GM04503 (cell line): ENCODE results near the gene DSCAML1.

Experiments
- DNase-seq: peaks from one replicate; pipeline ENCODE4 v3.0.0-alpha.2; 2012; ENCODE audit warnings: low read depth

Gene DSCAML1

DNA sequence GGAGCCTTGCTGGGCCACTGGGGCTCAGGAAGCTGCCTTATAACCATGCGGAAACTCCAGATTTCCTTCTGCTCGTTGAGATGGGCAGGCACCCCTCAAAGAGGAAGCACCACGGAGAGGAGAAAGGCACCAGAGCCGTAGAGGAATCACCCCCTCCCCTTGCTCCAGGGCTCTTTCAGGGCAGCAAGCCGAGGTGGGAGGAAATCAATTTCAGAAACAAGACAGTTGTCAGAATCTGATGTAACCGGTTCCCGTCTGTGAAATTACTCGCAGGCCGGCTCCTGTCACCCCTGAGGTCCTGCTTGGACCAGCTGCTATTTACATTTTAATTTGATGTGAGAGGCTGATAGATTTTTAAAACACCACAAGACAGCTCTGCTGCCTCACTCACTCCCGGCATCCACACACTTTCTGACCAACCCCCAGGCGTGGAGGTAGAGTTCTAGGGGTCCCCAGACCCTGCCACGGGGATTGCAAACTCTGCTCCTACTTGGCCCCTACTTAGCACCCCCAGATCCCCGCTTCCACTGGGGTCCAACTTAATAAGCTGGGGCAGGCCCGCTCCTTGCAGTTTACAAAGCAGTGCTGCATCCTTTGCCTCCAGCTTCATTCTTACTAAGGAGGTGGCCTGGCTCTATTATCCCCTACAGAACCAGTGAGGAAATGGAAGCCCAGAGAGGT lies 306.9 kb downstream of the DSCAML1 start:
- no peak for DNase-seq

DNA sequence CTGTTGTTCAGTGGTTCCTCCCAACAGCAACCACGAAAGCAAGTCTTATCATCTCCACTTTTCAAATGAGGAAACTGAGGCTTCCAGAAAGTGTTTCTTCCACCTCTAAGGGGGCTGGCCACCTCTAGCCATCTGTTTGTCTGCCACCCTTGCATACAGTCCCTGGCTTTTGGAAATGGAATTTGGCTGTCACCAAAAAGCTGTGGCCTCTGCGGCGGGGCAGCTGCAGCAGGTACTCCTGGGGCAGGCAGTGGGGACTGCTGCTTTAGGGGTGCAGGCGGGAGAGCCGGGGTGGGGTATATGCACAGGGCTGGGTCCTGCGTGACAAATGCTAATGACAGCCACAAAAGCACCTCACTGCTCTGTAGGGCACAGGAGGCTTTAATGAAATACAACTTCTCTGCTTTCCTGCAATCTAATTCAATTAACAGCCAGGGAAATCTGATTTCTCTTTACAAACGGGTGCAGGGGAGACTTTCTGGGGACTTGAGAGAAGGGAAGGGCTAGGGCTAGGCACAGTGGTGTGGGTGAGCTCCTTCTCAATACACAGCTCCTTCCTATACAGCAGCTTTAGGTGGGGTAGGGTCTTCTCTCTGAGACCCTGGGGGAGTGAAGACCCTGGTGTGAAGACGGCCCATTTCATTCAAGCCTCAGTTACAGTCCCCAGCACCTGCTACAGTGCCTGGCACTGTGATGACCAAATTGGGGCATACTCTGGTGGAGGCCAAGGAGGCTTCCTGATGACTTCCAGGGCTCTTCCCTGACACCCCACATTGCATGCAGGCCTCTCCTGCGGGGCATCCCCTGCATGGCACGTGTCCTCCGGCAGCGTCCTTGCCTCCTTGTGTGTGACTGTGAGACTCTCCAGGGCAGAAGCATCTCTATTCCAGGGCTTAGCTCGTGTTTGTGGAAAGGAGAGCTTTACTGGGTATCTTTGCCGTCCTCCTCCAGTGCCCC lies 307.7 kb downstream of the DSCAML1 start:
- no peak for DNase-seq

- no peak for DNase-seq
Observed at GRCh38 chr11:117486059-117486458, 311.0 kb downstream of the DSCAML1 start.

GRCh38 chr11:117484156-117484555 lies 312.9 kb downstream of the DSCAML1 start:
- DNase-seq = no peak

- DNase-seq = no peak
Observed at GRCh38 chr11:117483372-117483771, 313.6 kb downstream of the DSCAML1 start.

GRCh38 chr11:117482881-117483280 lies 314.1 kb downstream of the DSCAML1 start:
- no peak for DNase-seq

DNA sequence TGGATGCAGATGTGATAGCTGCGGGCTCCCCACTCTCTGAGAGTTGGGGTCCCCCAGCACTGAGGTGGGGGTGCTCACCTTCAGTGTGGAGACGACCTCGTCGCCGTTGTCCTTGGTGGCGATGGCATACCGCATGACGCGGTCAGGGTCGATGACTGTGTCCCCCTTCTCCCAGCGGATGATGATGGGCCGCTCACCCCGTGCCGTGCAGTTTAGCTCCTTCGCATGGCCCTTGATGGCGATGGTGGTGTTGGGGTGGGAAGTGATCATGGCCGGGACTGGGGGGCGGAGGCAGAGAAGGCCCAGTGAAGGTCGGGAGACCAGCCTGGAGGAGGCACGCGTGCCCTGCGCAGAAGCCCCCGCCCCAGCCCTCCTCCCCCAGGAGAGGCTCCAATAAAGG lies 315.1 kb downstream of the DSCAML1 start:
- no peak for DNase-seq

DNA sequence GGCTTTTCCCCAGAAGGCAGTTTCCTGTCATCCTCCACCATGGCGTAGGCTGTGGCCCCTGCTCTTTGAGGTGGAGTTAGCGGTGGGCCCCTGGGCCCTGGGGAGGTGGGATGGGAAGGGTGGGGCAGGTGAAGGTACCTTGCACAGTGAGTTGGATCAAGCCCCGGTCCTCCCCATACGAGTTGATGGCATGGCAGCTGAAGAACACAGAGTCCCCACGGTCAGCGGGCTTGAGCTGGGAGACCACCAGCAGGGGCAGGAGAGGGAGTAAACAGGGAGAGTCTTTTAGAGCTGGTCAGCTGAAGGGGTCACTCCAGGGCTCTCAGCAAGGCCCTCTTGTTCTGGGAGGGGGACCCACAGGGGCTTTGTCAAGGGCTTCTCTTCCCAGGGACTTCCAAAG lies 316.0 kb downstream of the DSCAML1 start:
- no peak for DNase-seq

GRCh38 chr11:117480221-117480620 lies 316.8 kb downstream of the DSCAML1 start:
- DNase-seq = no peak

DNA sequence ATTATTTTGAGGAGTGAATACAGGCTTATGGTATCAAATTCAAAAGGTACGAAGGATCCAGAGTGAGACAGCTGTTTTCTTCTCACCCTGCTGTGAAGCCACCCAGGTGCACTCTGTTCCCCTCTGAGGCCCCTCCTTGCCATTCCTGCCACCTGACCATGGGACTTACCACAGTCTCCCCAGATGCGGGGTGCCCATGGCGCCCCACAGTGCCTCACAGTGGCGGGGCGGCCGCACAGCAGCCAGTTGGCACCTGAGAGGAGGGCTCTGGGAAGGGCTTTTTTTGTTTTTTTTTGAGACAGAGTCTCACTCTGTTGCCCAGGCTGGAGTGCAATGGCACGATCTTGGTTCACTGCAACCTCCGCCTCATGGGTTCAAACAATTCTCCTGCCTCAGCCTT lies 317.6 kb downstream of the DSCAML1 start:
- no peak for DNase-seq

DNA sequence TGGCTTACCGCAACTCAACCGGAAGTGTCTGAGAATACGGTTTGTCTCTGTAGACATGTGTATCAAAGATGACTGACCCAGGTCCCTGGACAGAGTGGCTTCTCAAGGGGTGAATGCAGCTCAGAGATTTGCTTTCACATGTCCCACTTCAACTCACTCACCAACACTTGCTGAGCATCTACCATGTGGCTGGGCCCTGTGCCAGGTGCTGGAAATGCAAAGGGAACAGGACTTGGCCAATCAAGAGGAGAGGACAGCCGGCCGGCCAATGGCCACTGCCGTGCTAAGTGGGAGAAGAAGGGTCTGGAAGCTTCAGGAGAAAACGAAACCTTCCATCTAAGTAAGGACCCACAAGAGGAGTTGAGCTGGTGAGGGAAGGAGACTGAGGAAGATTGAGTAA lies 318.1 kb downstream of the DSCAML1 start:
- no peak for DNase-seq

DNA sequence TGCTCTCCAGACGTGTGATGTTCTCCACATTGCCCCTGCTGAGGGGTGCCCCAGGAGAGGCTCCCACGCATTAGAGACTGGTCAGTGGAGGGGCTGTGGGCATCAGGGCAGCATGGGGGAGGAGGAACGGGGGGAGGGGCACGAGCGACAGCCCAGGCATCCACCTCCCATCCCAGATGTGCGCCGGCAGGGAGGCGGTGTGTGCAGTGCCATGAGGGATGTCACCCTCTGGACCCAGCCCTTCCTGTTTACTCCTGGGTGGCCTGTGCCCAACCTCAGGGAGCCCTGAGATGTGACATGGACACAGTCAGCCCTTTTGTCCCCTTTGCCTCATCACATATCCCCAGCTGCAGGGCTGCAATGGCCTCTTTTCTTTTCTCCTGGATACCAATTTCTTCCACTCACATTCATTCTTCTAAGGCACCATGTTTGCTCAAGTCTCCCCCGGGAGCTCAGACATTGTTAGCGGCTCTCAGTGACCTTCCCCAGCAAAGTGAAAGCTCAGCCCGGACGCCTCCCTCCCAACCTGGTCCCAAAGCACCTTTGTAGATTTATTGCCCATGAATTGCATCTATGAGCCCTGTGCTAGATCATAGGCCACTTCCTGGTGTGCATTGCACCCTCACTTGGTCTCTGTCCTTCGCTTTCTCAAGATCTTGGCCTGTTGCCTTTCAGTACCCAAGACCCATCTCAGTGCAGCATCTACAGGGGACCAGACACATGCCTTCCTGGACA lies 318.7 kb downstream of the DSCAML1 start:
- no peak for DNase-seq

DNA sequence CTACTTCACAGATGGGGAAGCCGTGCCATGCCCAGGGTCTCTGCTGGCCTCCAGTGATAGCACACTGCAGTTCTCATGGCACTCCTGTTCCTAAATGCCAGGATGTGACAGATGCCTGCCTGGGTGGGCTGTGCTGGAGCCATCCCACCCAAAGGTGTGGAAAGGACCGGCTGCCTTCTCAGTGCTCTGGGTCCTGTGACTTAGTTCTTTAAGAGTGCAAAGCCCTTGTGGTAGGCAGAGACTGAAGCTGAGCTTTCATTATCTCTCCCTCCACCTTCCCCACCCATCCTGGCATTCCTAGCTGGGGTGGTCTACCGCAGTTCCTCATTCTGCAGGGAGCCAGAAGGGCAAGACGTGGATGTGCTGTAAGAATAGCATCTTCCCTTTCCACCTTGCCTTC lies 319.3 kb downstream of the DSCAML1 start:
- DNase-seq = no peak

GRCh38 chr11:117476531-117477142 lies 320.4 kb downstream of the DSCAML1 start:
- DNase-seq = no peak

DNA sequence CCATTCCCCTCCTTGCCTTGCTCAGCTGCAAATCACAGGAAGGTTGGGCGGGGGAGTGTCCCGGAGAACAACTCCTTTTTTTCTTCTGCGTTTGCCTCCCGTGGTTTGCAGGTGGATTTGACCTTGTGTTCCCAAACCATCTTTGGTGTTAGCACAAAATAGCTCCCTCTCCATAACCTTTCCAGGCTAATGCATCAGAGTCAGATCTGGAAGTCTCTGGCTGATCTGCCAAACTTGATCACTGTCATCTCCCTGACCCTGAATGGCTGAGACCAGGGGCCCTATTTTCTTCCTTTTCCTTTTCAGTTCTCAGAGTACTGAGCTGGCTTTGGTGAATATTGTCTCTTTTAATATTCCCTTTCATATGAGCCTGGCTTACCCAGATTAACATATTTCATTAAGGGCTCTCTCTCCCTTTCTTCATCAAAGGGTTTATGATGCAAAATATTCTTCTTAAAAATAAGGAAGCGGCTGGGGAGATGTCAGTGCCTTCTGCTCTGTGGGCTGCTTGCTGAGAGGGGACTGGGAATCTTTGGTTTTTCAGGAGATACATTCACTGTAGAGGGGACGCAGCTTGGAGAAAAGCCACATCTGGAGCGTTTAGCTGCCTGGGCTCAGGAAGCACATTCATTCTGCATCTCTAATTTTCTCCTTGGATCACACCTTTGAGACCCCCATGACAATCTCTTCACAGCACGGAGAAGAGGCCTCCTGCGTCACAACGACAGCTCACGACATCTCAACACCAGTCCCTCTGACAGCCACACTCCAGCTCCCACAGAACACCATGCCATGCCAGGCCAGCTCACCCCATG lies 321.1 kb downstream of the DSCAML1 start:
- DNase-seq = no peak

GRCh38 chr11:117473481-117474091 lies 323.4 kb downstream of the DSCAML1 start:
- DNase-seq = no peak

DNA sequence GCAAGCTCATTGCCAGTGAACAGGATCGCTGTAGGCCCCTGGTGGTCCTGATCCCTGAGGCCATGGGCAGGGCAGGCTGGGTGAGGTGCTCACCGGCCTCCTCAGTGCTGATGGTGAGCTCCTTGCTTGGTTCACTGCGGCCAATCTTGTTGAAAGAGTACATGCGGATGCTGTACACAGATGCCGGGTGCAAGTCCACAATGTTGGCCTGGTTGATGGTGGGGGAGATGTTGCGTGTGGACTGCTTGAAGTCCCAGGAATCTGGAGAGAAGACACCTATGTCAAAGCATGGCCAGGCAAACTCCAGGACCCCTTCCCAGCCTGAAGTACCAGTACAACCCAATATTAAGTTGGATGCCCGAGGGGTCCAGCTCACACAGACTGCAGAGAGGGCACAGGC lies 325.2 kb downstream of the DSCAML1 start:
- no peak for DNase-seq

- no peak for DNase-seq
Observed at GRCh38 chr11:117470576-117470975, 326.4 kb downstream of the DSCAML1 start.

DNA sequence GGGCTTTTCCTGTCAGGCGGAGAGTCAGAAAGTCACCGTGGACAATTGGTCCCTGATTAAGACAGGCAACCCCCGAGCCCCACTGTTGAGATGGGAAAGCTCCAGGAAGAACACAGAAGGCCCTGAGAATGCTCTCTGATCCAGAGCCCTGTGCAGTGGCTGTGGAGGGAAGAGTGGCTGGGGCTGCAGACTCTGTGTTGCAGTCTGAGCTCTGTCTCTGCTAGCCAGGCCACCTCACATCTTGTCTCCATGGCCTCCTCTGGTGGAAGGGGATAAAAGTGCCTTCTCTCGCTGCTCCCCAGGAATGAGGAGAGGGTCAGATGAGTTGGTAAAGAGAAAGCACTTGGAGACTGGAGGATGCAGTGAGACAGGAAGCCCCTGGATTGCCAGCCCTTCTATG lies 328.1 kb downstream of the DSCAML1 start:
- DNase-seq = no peak

GRCh38 chr11:117467770-117468169 lies 329.2 kb downstream of the DSCAML1 start:
- no peak for DNase-seq

- DNase-seq = no peak
Observed at GRCh38 chr11:117466966-117467365, 330.1 kb downstream of the DSCAML1 start.
